ENCODE data around the gene TSPYL2.

The TSPYL2 gene

GRCh38 chrX:53081925-53082772, at the start of gene TSPYL2:
TSS of gene TSPYL2 (plus strand) at chrX:53082367. CDS start at chrX:53082499, 132 bp downstream.
- peak; percentile 92 for DNase-seq

GRCh38 chrX:53036149-53036548, 46.0 kb upstream of the TSPYL2 start:
- DNase-seq = no peak

- DNase-seq = no peak
Measured at GRCh38 chrX:53039236-53039635, 42.9 kb upstream of the TSPYL2 start.

- DNase-seq = no peak
Measured at GRCh38 chrX:53044995-53045394, 37.2 kb upstream of the TSPYL2 start.

- DNase-seq = no peak
Measured at GRCh38 chrX:53047228-53047627, 34.9 kb upstream of the TSPYL2 start.

- DNase-seq = no peak
Measured at GRCh38 chrX:53048169-53049126, 33.7 kb upstream of the TSPYL2 start, which contains the start of gene GPR173. TSS of gene GPR173 (plus strand) at chrX:53048789. CDS start at chrX:53076622, 27,833 bp downstream.

- no peak for DNase-seq
Measured at GRCh38 chrX:53049127-53049517, 33.0 kb upstream of the TSPYL2 start.

GRCh38 chrX:53050841-53051240, 31.3 kb upstream of the TSPYL2 start:
- no peak for DNase-seq

GRCh38 chrX:53055244-53055849, 26.8 kb upstream of the TSPYL2 start:
- no peak for DNase-seq

- no peak for DNase-seq
Measured at GRCh38 chrX:53056292-53056691, 25.9 kb upstream of the TSPYL2 start.

- DNase-seq = no peak
Measured at GRCh38 chrX:53065104-53065503, 17.1 kb upstream of the TSPYL2 start.

- DNase-seq = no peak
Measured at GRCh38 chrX:53071064-53071463, 11.1 kb upstream of the TSPYL2 start.

GRCh38 chrX:53071604-53072417, 10.4 kb upstream of the TSPYL2 start:
- DNase-seq = peak; percentile 52

- no peak for DNase-seq
Measured at GRCh38 chrX:53072418-53073114, 9.6 kb upstream of the TSPYL2 start.

GRCh38 chrX:53073115-53073586, 9.0 kb upstream of the TSPYL2 start:
- no peak for DNase-seq

GRCh38 chrX:53075011-53075410, 7.2 kb upstream of the TSPYL2 start:
- no peak for DNase-seq

GRCh38 chrX:53076671-53077070, 5.5 kb upstream of the TSPYL2 start:
- no peak for DNase-seq

GRCh38 chrX:53077207-53078197, 4.7 kb upstream of the TSPYL2 start:
- no peak for DNase-seq

- DNase-seq = no peak
Measured at GRCh38 chrX:53078943-53079342, 3.2 kb upstream of the TSPYL2 start.
